Endothelial cell of umbilical vein (primary cell): ENCODE measurements around the gene MASP1. TPM values are rescaled to one million over a fixed set of nuclear protein-coding genes. Genes with fewer than 3 reads are reported as not detected.

Experiments
- BruUV-seq: library from RNA; stranded (reverse); fragments of 400-500 nt; replicated peaks from 2 replicates; lab custom pipeline; 2021; lab: Mats Ljungman, UMichigan
- CTCF ChIA-PET: fragments of 300-600, 350-600 bp; sonication (Branson Sonifier 250); formaldehyde crosslinking; loops from one replicate; lab custom pipeline; 2021; ENCODE audit warnings: antibody characterized with exemption, inconsistent platforms; lab: Charles Lee
- POLR2A ChIA-PET: fragments of 300-600, 350-600 bp; sonication (Branson Sonifier 250); formaldehyde crosslinking; loops from one replicate; lab custom pipeline; 2021; ENCODE audit warnings: antibody characterized with exemption, inconsistent platforms; lab: Charles Lee
- DNase-seq: peaks from one replicate; pipeline ENCODE4 v3.0.0-alpha.2; 2011; ENCODE audit warnings: low read depth, low spot score
- FAIRE-seq: peaks from 2 replicates; lab custom pipeline; 2011; peaks lifted over from hg19 to GRCh38; lab: Jason Lieb, UNC
- H2AFZ ChIP-seq: 2 replicates; pipeline ENCODE4 v1.6.0; 2012; ENCODE audit warnings: low read depth, low read length, control low read depth, inconsistent platforms
- H3K27ac ChIP-seq: 2 replicates; pipeline ENCODE4 v1.5.1; 2011; ENCODE audit warnings: low read depth, mild to moderate bottlenecking, control low read depth, low read length, moderate library complexity; ENCODE audit not compliant: insufficient read depth
- H3K27me3 ChIP-seq, 2 experiments: 2 replicates each; pipeline versions ENCODE4 v1.6.0 to v1.6.1; 2011; ENCODE audit warnings: low read length in 2 of 2, mixed read lengths in 1 of 2; ENCODE audit not compliant: control insufficient read depth in 2 of 2, insufficient read depth in 2 of 2
- H3K36me3 ChIP-seq, 2 experiments: 2 replicates in 1 of 2; 3 replicates in 1 of 2; pipeline ENCODE4 v1.5.1; 2011; ENCODE audit warnings: low read length in 2 of 2, mild to moderate bottlenecking in 1 of 2, moderate library complexity in 1 of 2; ENCODE audit not compliant: control insufficient read depth in 2 of 2, insufficient read depth in 2 of 2; ENCODE audit errors: extremely low read depth in 1 of 2
- H3K4me1 ChIP-seq: 3 replicates; pipeline ENCODE4 v1.5.1; 2011; ENCODE audit warnings: mild to moderate bottlenecking, low read length; ENCODE audit not compliant: control insufficient read depth, insufficient read depth; ENCODE audit errors: extremely low read depth
- H3K4me2 ChIP-seq: 2 replicates; pipeline ENCODE4 v1.6.1; 2011; ENCODE audit warnings: low read length, control low read depth, mixed read lengths; ENCODE audit not compliant: insufficient read depth
- H3K4me3 ChIP-seq, 3 experiments: fragments of 200-600 bp in 1 of 3; sonication (generic), shearing (Covaris generic) in 1 of 3; replicated peaks in 1 of 3; 2 replicates each; pipeline ENCODE4 v1.5.1; 2011 to 2016; ENCODE audit warnings: control low read depth in 3 of 3, low read length in 3 of 3, mild to moderate bottlenecking in 2 of 3, inconsistent platforms in 1 of 3, low read depth in 1 of 3, moderate library complexity in 1 of 3; ENCODE audit not compliant: insufficient read depth in 1 of 3
- H3K79me2 ChIP-seq: 2 replicates; pipeline ENCODE4 v1.6.0; 2012; ENCODE audit warnings: low read length, inconsistent platforms; ENCODE audit not compliant: control insufficient read depth, insufficient read depth
- H3K9ac ChIP-seq: replicated peaks from 2 replicates; pipeline ENCODE3; 2011; ENCODE audit warnings: low read length, control low read depth; ENCODE audit not compliant: insufficient read depth; ENCODE audit errors: extremely low read depth
- H3K9me1 ChIP-seq: replicated peaks from 3 replicates; pipeline ENCODE4 v1.6.0; 2011; ENCODE audit warnings: mild to moderate bottlenecking, low read length; ENCODE audit not compliant: control insufficient read depth, insufficient read depth; ENCODE audit errors: extremely low read depth
- H3K9me3 ChIP-seq: replicated peaks from 2 replicates; pipeline ENCODE4 v1.5.1; 2012; ENCODE audit warnings: low read length, inconsistent platforms; ENCODE audit not compliant: control insufficient read depth, insufficient read depth
- H4K20me1 ChIP-seq: replicated peaks from 2 replicates; pipeline ENCODE3; 2011; ENCODE audit warnings: mild to moderate bottlenecking, low read length; ENCODE audit not compliant: control insufficient read depth, insufficient read depth; ENCODE audit errors: extremely low read depth
- EZH2 ChIP-seq: IDR thresholded peaks from 2 replicates; pipeline ENCODE4 v1.6.1; 2012; ENCODE audit warnings: borderline replicate concordance, low read depth, mild to moderate bottlenecking, moderate library complexity, low read length, inconsistent platforms; ENCODE audit not compliant: severe bottlenecking
- FOS ChIP-seq: IDR thresholded peaks from 2 replicates; pipeline ENCODE4 v1.6.1; 2011; ENCODE audit warnings: mild to moderate bottlenecking, low read length, moderate library complexity, borderline replicate concordance; ENCODE audit not compliant: insufficient read depth
- GATA2 ChIP-seq: IDR thresholded peaks from 2 replicates; pipeline ENCODE4 v1.7.0; 2011; ENCODE audit warnings: low read depth, mild to moderate bottlenecking, moderate library complexity, mixed read lengths, low read length; ENCODE audit not compliant: insufficient read length, insufficient read depth
- MAX ChIP-seq: IDR thresholded peaks from 2 replicates; pipeline ENCODE4 v1.6.1; 2011; ENCODE audit not compliant: insufficient read depth, insufficient read length
- MYC ChIP-seq: IDR thresholded peaks from one replicate; pipeline ENCODE4 v1.6.1; 2011; ENCODE audit warnings: mild to moderate bottlenecking, low read depth, low read length
- POLR2A ChIP-seq: IDR thresholded peaks from 2 replicates; pipeline ENCODE4 v1.6.1; 2012; ENCODE audit warnings: low read depth, mild to moderate bottlenecking, control low read depth, low read length
- POLR2AphosphoS5 ChIP-seq: IDR thresholded peaks from 2 replicates; pipeline ENCODE4 v1.6.1; 2012; ENCODE audit warnings: low read depth, mild to moderate bottlenecking, control low read depth, low read length, moderate library complexity; ENCODE audit not compliant: insufficient read depth
- dilution Hi-C: fragments of 300-500 bp; cut with MboI; formaldehyde crosslinking; loops from one replicate; pipeline ENCODE4 v1.15.0; 2019; ENCODE audit warnings: low sequenced_read_pairs; ENCODE audit not compliant: extremely low pct_ligation_motif_present
- intact Hi-C: fragments of 100-400 bp; cut with micrococcal nuclease; formaldehyde crosslinking; loops from one replicate; pipeline ENCODE4 v1.10.0; 2022
- polyA plus RNA-seq, 4 experiments: library from polyadenylated mRNA; depleted of rRNA in 3 of 4; stranded (reverse) in 3 of 4; unstranded in 1 of 4; fragments of >200 nt; gene quantifications; 2 replicates each; pipeline versions ENCODE4 v1.2.1 to v1.2.3, GENCODE V29; 2011 to 2012; ENCODE audit warnings: missing spikeins in 1 of 4
- total RNA-seq: library from RNA; stranded (reverse); gene quantifications from 2 replicates; pipeline ENCODE4 v1.2.3, GENCODE V29; 2021
- TF ChIP-seq, protein P1 (sequence below), 2 donors: IDR thresholded peaks; 1 replicate in 1 of 2; 2 replicates in 1 of 2; pipeline ENCODE4 v1.5.1; 2011; ENCODE audit warnings: low read length in 2 of 2, mild to moderate bottlenecking in 2 of 2, moderate library complexity in 2 of 2, control low read depth in 1 of 2, inconsistent platforms in 1 of 2, low read depth in 1 of 2; ENCODE audit not compliant: insufficient read depth in 1 of 2; ENCODE audit errors: extremely low read depth in 1 of 2

The MASP1 gene
- total and polyA plus RNA-seq, 2 donors (not counting 3 experiments of a cell fraction or from before 2014, with no cell fraction given) = 0.31 to 0.50 TPM

GRCh38 chr3:187256051-187256616 lies 35.4 kb downstream of the MASP1 start:
- H3K9me3 ChIP-seq = no peaks in the 10 kb centered on the region

More at GRCh38 chr3:187256051-187256616, 35.4 kb downstream of the MASP1 start:
- intact Hi-C loops (no loop called here), dilution Hi-C loops (no loop called here)
- Histone ChIP-seq H3K4me2 (no peak overlapping the region), H3K27me3 (no peaks in the 10 kb centered on the region), H3K4me3 (no peak overlapping the region), H3K9ac (no peak overlapping the region), H3K27ac (no peak overlapping the region), H4K20me1 (no peaks in the 10 kb centered on the region), H3K4me1 (no peaks in the 10 kb centered on the region), H2AFZ (no peak overlapping the region), H3K9me1 (no peaks in the 10 kb centered on the region), H3K36me3 (no peaks in the 10 kb centered on the region), H3K79me2 (no peaks in the 10 kb centered on the region)
- FAIRE-seq (no peak), DNase-seq (no peak)
- ChIA-PET POLR2A (no interaction called here), CTCF (interaction anchor here (1.1 kb wide), 1 partner anchor 423 kb away, joined by 4 read pairs; no protein-coding TSS in a partner anchor)
- no peak for TF ChIP-seq EZH2
- no peak for TF ChIP-seq MAX
- TF ChIP-seq GATA2 = no peak
- no peak for TF ChIP-seq FOS
- TF ChIP-seq POLR2AphosphoS5 = no peak
- TF ChIP-seq MYC = no peak
- TF ChIP-seq, protein P1, sequence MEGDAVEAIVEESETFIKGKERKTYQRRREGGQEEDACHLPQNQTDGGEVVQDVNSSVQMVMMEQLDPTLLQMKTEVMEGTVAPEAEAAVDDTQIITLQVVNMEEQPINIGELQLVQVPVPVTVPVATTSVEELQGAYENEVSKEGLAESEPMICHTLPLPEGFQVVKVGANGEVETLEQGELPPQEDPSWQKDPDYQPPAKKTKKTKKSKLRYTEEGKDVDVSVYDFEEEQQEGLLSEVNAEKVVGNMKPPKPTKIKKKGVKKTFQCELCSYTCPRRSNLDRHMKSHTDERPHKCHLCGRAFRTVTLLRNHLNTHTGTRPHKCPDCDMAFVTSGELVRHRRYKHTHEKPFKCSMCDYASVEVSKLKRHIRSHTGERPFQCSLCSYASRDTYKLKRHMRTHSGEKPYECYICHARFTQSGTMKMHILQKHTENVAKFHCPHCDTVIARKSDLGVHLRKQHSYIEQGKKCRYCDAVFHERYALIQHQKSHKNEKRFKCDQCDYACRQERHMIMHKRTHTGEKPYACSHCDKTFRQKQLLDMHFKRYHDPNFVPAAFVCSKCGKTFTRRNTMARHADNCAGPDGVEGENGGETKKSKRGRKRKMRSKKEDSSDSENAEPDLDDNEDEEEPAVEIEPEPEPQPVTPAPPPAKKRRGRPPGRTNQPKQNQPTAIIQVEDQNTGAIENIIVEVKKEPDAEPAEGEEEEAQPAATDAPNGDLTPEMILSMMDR (IDR thresholded peaks at IDR 0.05; ENCODE audit: extremely low read depth in 1 of 2, insufficient read depth in 1 of 2, low read depth in 1 of 2, low read length in 2 of 2) = no peak
- no peak for TF ChIP-seq POLR2A
- BruUV-seq = no TSS peak
